Stimulated activated CD4-positive, alpha-beta T cell treated with anti-CD3 and anti-CD28 coated beads, Interleukin-1b, Interleukin-23, amount 100 ng/mL, for 1 hour (primary cell): ENCODE results near the gene COX7B2.

Source experiments
- DNase-seq, 2 donors: peaks; one replicate each; pipeline ENCODE4 v3.0.0-alpha.2; 2020; ENCODE audit warnings: low read depth in 2 of 2

The COX7B2 gene

DNA sequence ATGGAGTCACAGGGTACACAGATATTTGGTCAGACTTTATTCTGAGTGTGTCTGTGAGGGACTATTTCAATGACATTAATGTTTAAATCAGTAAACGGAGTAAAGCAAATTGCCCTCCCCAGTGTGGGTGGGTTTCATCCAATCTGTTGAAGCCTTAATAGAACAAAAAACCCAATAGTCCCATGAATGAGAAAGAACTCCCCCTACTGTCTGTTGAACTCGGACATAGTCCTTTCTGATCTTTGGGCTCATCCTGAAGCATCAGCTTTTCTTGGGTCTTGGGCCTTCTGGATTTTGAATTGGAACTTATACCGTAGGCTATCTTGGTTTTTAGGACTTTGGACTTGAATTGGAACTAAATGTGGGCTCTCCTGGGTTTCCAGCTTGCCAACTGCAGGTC lies 193.6 kb downstream of the COX7B2 start:
- no peak for DNase-seq

DNA sequence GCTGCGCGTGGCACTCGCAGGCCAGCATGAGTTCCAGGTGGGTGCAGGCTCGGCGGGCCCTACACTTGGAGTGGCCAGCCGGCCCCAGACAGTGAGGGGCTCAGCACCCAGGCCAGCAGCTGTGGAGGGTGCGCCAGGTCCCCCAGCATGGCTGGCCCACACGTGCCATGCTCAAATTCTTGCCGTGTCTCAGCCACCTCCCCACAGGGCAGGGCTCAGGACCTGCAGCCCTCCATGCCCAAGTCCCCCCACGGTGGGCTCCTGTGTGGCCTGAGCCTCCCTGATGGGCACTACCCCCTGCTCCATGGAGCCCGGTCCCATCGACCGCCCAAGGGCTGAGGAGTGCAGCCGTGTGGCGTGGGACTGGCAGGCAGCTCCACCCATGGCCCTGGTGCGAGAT lies 210.2 kb downstream of the COX7B2 start:
- DNase-seq = no peak
